Neural crest cell (in vitro differentiated cells): ENCODE results near the gene C16orf74. TPM values are rescaled to one million over a fixed set of nuclear protein-coding genes. Genes with fewer than 3 reads are reported as not detected.

Experiments used
- DNase-seq: peaks from one replicate; pipeline ENCODE4 v3.0.0; 2021; ENCODE audit warnings: low read depth, mixed read lengths, low spot score
- H3K27ac Mint-ChIP-seq: one replicate; pipeline ENCODE4 v1.8.0; 2021; ENCODE audit warnings: mild to moderate bottlenecking, mixed read lengths; ENCODE audit not compliant: unreplicated experiment
- H3K27me3 Mint-ChIP-seq: 2 replicates; pipeline ENCODE4 v1.8.0; 2021; ENCODE audit warnings: low read depth, mild to moderate bottlenecking, mixed read lengths
- H3K36me3 Mint-ChIP-seq: 2 replicates; pipeline ENCODE4 v1.8.0; 2021; ENCODE audit warnings: low read depth, mild to moderate bottlenecking, mixed read lengths
- H3K4me1 Mint-ChIP-seq: 2 replicates; pipeline ENCODE4 v1.8.0; 2021; ENCODE audit warnings: mixed read lengths
- H3K4me3 Mint-ChIP-seq: one replicate; pipeline ENCODE4 v1.8.0; 2021; ENCODE audit warnings: mild to moderate bottlenecking, mixed read lengths
- H3K9me3 Mint-ChIP-seq: 2 replicates; pipeline ENCODE4 v1.8.0; 2021; ENCODE audit warnings: mixed read lengths
- total RNA-seq: library from RNA; stranded (reverse); gene quantifications from 2 replicates; pipeline ENCODE4 v1.2.1, GENCODE V29; 2021
- TF ChIP-seq, protein P1 (sequence below): fragments of 200-600 bp; sonication (generic); conservative IDR thresholded peaks from 2 replicates; pipeline ENCODE4 v1.5.0; 2021; ENCODE audit warnings: antibody characterized with exemption, mild to moderate bottlenecking

Gene C16orf74
- total RNA-seq, 1 donor from 2014 or later = 1.2 TPM

DNA sequence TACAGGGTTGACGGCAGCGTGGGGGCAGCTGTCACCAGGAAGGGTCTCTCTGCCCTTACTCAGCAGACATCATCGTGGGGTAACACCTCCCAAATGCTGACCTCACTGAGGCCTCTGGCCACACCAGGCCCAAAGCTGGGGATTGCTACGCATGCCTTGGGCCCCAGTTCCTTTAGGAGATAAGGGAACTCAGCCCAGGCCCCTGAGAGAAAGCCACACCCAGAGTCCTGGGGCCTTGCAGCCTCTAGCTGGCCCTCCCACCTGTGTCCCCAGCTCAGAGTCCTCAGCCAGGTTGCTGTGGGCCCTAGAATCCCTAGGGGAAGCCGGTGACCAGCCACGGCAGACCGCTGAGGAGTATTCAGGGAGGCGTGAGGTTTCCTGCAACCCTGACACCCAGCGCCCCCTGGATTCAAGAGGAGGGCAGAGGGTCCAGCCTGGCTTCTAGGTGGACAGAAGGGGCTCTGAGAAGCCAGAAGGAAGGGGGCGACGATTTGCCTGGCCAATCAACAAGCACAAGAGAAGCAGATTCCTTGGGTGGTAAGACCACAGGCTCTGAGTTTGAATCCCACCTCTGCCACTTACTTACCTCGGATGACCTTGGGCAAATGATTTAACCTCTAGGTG is 51.8 kb downstream of the C16orf74 start:
- TF ChIP-seq, protein P1, sequence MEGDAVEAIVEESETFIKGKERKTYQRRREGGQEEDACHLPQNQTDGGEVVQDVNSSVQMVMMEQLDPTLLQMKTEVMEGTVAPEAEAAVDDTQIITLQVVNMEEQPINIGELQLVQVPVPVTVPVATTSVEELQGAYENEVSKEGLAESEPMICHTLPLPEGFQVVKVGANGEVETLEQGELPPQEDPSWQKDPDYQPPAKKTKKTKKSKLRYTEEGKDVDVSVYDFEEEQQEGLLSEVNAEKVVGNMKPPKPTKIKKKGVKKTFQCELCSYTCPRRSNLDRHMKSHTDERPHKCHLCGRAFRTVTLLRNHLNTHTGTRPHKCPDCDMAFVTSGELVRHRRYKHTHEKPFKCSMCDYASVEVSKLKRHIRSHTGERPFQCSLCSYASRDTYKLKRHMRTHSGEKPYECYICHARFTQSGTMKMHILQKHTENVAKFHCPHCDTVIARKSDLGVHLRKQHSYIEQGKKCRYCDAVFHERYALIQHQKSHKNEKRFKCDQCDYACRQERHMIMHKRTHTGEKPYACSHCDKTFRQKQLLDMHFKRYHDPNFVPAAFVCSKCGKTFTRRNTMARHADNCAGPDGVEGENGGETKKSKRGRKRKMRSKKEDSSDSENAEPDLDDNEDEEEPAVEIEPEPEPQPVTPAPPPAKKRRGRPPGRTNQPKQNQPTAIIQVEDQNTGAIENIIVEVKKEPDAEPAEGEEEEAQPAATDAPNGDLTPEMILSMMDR = no peak
- no peaks in the 10 kb centered on the region for H3K36me3 Mint-ChIP-seq
- H3K27ac Mint-ChIP-seq = no peak overlapping the region
- H3K9me3 Mint-ChIP-seq = no peaks in the 10 kb centered on the region
- H3K27me3 Mint-ChIP-seq = peaks cover 3% of the 10 kb centered on the region
- no peaks in the 10 kb centered on the region for H3K4me1 Mint-ChIP-seq
- DNase-seq = no peak
- no peak overlapping the region for H3K4me3 Mint-ChIP-seq

DNA sequence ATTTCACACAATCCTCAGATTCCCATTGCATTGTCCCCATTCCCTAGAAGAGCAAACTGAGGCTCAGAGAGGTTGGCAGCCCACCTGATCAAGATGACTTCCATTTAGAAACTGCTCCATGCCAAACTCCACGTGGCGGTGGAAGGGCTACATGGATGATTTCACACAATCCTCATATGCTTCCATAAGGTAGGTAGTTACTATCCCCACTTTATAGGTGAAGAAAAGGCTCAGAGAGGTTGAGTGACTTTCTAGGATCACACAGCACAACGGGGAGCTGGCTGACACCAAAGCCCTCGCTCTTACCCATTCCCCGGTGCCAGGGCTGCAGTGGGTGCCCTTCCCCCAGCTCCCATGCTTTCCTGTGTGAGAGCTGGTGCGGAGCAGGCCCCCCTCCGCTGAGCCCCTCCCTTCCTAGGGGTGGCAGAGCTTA is 52.4 kb downstream of the C16orf74 start:
- H3K4me3 Mint-ChIP-seq = no peak overlapping the region

DNA sequence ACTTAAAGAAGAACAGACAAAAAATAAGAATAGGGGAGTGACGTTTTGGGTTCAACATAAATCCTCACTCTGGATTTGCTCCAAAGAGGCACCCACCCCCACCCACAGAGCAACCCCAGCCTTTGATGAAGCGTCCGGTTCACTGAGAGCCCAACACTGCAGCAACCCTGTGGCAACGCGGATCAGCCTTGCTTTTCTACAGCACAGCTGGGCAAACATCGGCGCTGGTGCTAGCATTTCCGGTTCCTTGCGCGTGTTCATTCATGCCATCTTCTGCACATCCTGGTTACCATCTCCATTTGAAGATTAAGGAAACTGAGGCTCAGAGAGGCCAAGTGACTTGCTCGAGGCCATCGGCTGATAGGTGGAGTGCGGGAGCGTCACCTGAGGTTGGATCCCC is 53.5 kb downstream of the C16orf74 start:
- no peak for DNase-seq

More for the DNA sequence above, 52.4 kb downstream of the C16orf74 start:
- TF ChIP-seq, protein P1 = no peak
- Mint-ChIP-seq H3K36me3 (no peaks in the 10 kb centered on the region), H3K4me1 (no peaks in the 10 kb centered on the region), H3K9me3 (no peaks in the 10 kb centered on the region), H3K27ac (no peak overlapping the region), H3K27me3 (peaks cover 3% of the 10 kb centered on the region)
- DNase-seq = no peak

DNA sequence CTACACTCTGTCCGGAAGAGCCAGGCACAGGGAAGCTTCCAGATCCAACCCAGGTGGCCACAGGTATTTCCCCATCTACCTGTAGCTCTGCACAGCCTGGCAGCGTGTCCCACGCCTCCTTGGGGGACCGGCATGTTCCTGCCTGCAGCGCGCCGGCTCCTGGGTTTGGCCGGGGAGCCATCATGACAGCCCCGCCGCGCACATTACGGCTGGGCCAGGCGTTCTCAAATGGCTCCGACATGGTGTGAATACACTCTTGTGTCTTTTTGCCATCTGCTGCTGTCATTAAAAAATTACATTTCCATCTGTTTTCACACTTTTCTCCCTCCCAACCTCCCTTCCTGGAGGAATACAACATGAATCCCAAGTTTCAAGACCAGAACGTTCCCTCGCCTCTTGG is 54.1 kb downstream of the C16orf74 start:
- Mint-ChIP-seq H3K4me1 (no peaks in the 10 kb centered on the region), H3K9me3 (no peaks in the 10 kb centered on the region), H3K4me3 (no peak overlapping the region), H3K36me3 (no peaks in the 10 kb centered on the region), H3K27ac (no peak overlapping the region), H3K27me3 (peaks cover 3% of the 10 kb centered on the region)
- TF ChIP-seq, protein P1 = no peak
- no peak for DNase-seq

More for the DNA sequence above, 53.5 kb downstream of the C16orf74 start:
- Mint-ChIP-seq H3K27ac (no peak overlapping the region), H3K9me3 (no peaks in the 10 kb centered on the region), H3K4me3 (no peak overlapping the region), H3K36me3 (no peaks in the 10 kb centered on the region), H3K4me1 (no peaks in the 10 kb centered on the region), H3K27me3 (peaks cover 3% of the 10 kb centered on the region)
- TF ChIP-seq, protein P1 = no peak

DNA sequence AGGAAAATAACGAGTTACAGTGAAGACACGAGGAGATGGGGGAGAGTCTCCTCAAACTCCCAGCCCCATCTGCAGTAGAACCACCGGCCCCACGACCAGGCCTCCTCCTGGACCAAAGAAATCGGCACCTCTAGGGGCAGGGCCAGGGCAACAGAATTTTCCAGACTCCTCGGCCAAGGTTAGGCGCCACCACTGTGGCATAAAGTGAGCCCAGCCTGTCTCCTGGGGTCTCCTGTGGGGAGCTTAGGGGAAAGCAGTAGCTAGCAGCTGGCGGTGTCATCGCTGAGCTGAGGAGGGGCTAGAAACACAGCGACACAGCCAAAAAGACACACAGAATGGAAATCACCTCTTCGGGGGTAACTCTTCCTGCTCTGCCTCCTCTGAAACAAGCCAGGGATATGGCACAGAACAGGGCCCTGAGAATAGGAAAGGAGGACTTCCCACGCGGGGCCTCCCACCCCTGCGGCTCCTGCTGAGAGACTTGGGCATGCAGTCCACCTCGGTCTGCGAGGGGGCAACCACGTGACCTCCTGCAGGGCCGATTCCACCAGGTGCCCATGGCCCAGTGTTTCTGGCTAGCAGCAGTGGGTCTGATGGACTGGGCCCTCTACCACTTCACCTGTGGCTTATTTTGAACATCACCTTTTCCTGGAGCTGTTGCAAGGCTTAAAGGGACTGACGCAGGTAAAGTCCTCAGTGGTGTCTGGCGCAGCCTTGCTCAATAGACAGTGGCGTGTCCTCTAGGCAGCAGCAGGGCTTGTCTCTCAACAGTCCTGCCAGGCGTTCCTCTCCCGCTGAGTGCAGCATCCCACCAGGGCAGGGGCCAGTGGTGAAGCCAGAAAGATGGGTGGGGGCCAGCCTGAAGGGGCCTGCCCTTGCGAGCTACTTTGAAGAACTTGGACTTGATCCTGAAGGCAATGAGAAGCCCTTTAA is 55.4 kb downstream of the C16orf74 start:
- Mint-ChIP-seq H3K4me1 (peaks cover 3% of the 10 kb centered on the region), H3K9me3 (no peaks in the 10 kb centered on the region), H3K4me3 (no peak overlapping the region), H3K36me3 (no peaks in the 10 kb centered on the region), H3K27me3 (peaks cover 3% of the 10 kb centered on the region), H3K27ac (no peak overlapping the region)
- no peak for DNase-seq
- TF ChIP-seq, protein P1 = no peak
